ENCODE results near the gene GOSR1.
"Not testable (repeated sequence)": the region's sequence is repeated elsewhere in the genome, so short reads cannot be mapped to it uniquely, and the experiment has no call there.

- not testable (repeated sequence) for TF ChIP-seq POLR2AphosphoS5, CTCF, EP300, POLR2A (IDR thresholded peaks at IDR 0.05)
Measured at GRCh38 chr17:30551274-30551995, 74.2 kb downstream of the GOSR1 start.
